G401 (cell line): ENCODE results near the gene IL1RAPL1. TPM values are rescaled to one million over a fixed set of nuclear protein-coding genes. Genes with fewer than 3 reads are reported as not detected.
A peak's percentile ranks its signal among the peaks of the same experiment; 100 is the strongest.

Experiments
- DNase-seq: peaks from one replicate; pipeline ENCODE4 v3.0.0-alpha.2; 2015; ENCODE audit warnings: low spot score
- in situ Hi-C: cut with HindIII; loops from 2 replicates; pipeline ENCODE4 v1.10.0; 2016; ENCODE audit warnings: low sequenced_read_pairs, mixed read lengths
- total RNA-seq: library from RNA; depleted of rRNA; stranded (reverse); fragments of >200 nt; shearing (Covaris generic); gene quantifications from 2 replicates; pipeline ENCODE4 v1.2.3, GENCODE V29; 2014; rRNA removed

Gene IL1RAPL1
- not detected in 2 replicates for total RNA-seq

- in situ Hi-C loops: no loop called here
- peak; percentile 85 for DNase-seq
These were observed at the start of gene IL1RAPL1 for GRCh38 chrX:28586981-28587551. IL1RAPL1 (plus strand) TSS chrX:28587446.

DNA sequence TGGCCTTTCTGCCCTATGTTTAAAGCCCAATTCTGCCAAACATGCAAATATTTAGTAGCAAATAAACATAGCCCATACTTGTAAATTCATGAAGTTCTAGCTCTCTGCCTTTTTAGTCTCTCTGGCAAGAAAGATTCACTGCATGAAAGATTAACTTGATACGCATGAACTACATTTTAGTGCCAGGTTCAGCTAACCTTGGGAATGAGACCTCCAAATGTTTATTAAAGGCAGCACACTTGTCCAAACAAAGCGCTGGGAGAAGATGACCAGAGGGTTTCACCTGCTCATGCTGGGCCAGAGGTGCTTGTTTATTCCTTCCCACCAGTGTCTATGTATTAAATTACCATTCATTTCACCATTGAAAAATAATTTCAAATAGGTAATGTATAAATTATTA is 44.5 kb upstream of the IL1RAPL1 start:
- in situ Hi-C loops: no loop called here
- no peak for DNase-seq

DNA sequence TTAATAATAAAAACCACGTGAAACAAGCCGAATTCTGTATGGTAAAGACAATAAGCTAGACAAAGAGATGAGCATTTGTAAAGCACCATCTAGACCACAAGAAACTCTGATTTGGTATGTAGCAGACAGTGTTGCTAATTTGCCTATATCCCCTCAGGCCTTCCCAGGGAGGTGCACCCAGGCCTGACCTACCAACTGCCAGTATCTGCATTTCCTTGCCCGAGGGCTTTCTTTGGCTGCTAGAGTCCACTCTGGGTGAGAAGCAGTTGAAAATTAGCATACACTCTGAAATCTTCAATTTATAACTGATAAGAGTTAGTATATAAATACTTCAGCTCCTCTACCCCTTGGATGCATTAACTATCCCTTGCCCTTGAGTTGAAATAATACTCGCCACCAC is 37.4 kb upstream of the IL1RAPL1 start:
- no peak for DNase-seq
- in situ Hi-C loops: no loop called here

DNA sequence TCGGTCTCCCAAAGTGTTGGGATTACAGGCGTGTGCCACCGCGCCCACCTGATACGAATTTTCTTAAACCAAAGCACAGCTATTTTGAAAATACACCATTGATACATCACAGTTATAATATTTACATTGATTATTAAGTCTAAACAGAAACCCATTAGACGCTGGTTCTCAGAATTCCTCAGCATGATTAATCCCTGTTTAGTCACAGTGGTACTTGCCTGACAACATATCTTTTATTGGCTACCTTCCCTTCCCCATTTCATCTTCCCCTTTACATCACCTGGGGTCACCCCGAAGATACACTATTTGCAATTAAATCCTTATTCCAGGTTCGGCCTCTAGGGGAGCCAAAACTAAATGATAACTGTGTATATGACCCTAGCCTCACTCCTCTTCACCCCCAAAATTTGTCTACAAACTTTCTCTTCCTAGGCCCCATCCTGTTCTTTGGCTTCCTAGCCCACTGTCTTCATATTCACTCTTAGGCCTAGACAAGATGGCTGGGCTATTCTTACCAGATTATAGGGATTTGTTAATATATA is 36.8 kb upstream of the IL1RAPL1 start:
- in situ Hi-C loops: no loop called here
- no peak for DNase-seq

DNA sequence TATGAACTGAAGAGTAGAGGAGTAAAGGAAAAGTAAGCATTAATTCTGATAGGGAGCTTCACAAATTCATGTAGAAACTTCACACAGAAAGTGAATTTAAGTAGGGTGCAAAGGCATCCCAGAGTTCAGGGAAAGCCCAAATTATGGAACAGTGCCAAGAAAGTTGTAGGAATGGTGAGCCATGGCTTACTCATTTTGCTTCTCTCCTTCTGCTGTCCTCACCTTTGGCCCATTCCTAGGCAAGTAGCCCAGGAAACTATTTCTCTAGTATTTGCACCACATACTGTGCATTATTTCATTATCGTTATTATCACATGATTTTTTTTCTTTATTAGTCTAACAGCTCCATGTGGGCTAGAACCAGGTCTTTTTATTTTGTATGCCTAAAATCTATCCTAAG is 34.9 kb upstream of the IL1RAPL1 start:
- in situ Hi-C loops: no loop called here
- DNase-seq: no peak

- no peak for DNase-seq
- in situ Hi-C loops: no loop called here
These were observed 34.1 kb upstream of the IL1RAPL1 start for GRCh38 chrX:28552882-28553829.

GRCh38 chrX:28576117-28576516 is 11.1 kb upstream of the IL1RAPL1 start:
- DNase-seq: no peak
- in situ Hi-C loops: no loop called here

DNA sequence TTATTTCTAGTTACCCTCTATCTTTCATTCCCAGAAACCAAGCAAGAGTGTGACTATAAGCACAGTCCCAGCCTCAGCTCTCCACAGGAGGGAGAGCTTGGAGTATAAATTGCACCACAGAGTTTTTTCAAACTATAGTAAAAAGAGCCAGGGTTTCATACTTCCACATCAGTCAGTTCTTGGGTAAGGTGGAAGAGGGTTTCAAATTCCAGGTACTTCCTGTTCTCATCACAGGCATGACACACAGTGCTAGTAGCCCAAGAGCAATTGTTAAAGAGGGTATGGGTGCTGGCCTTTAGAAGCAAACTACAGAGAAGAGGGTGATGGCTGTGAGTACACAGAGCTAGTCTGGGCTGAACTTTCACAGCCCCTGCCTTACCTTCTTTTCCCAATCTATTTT is 5.7 kb upstream of the IL1RAPL1 start:
- no peak for DNase-seq
- in situ Hi-C loops: no loop called here

GRCh38 chrX:28582511-28582910 is 4.7 kb upstream of the IL1RAPL1 start:
- no peak for DNase-seq
- in situ Hi-C loops: no loop called here

GRCh38 chrX:28584025-28584424 is 3.2 kb upstream of the IL1RAPL1 start:
- peak; percentile 29 for DNase-seq
- in situ Hi-C loops: no loop called here

DNA sequence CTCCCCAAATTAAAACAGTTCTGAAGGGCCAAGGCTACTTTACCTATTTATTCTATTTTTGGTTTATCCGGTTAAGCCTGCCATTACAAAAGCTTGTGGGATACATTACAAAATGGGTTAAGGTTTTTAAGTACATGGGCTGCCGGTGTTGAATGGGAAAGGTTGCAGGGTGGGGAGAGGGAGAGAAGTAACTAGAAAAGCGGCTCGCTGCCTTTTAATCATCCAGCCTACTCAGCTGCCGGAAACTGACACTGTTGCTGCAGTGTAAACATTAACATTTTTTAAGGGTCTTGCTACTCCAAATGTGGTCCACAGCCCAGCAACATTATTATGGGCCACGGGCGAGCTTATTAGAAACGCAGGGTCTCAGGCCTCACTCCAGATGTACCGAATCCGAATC is 1.5 kb upstream of the IL1RAPL1 start:
- in situ Hi-C loops: no loop called here
- DNase-seq: no peak

DNA sequence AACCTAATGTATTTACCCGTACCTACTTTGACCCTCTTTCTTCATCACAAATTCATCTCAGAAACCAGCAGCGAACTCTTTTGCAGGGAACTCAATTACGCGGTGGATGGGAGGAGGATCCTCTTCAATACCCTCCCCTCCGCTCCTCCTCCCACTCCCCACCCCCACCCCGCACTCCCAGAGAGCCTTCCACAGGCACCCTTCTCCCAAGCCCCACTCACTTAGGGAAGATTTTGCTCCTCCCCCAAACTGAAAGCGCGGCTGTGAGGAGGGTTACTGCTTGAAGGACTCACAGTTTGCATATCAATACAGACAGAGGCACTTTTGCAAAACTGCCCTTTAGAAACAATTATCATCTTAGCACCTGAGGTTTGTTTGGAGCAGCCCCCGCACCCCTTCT is 960 bp upstream of the IL1RAPL1 start:
- in situ Hi-C loops: no loop called here
- peak; percentile 55 for DNase-seq

GRCh38 chrX:28589046-28589445 is 1.8 kb downstream of the IL1RAPL1 start:
- DNase-seq: no peak
- in situ Hi-C loops: no loop called here

GRCh38 chrX:28590396-28590795 is 3.1 kb downstream of the IL1RAPL1 start:
- DNase-seq: peak; percentile 38
- in situ Hi-C loops: no loop called here

- DNase-seq: peak; percentile 16
- in situ Hi-C loops: no loop called here
These were observed 4.3 kb downstream of the IL1RAPL1 start for GRCh38 chrX:28591542-28591941.

DNA sequence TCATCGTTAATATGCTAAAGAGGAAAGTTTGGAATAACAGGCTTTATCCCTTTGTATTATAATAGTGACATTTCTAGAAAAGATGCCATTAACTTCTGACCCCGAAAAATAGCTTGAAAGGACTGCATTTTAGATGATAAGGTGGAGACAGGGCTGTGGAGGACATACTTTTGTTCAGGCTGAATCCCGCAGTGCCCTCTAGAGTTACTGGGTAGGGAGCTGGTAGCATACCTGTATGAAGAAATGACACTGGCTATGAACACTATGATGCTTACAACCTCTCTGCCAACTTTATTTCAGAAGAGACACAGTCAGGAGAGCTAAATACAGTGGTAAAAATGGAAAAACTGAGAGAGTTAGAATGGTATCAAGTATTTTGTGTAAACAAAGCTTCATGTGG is 8.1 kb downstream of the IL1RAPL1 start:
- no peak for DNase-seq
- in situ Hi-C loops: no loop called here

- no peak for DNase-seq
- in situ Hi-C loops: no loop called here
These were observed 12.7 kb downstream of the IL1RAPL1 start for GRCh38 chrX:28599957-28600356.

DNA sequence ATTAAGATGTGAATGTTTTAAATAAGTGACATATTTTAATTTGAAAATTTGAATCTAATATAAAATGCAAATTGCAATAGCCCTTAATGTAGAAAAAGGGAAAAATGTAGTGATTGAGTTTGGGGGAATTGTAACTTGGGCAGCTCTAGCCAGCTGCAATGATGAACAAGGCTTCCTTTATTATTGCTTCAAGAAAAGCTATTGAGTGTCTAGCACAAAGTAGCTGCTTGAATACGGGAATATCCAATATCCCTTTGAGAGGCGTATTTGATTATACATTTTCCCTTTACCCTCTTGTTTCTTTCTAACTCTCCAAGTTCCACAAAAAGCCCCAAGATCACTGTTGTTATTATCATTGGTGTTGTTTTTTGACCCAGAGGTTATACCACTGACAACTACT is 21.8 kb downstream of the IL1RAPL1 start:
- in situ Hi-C loops: no loop called here
- DNase-seq: no peak

DNA sequence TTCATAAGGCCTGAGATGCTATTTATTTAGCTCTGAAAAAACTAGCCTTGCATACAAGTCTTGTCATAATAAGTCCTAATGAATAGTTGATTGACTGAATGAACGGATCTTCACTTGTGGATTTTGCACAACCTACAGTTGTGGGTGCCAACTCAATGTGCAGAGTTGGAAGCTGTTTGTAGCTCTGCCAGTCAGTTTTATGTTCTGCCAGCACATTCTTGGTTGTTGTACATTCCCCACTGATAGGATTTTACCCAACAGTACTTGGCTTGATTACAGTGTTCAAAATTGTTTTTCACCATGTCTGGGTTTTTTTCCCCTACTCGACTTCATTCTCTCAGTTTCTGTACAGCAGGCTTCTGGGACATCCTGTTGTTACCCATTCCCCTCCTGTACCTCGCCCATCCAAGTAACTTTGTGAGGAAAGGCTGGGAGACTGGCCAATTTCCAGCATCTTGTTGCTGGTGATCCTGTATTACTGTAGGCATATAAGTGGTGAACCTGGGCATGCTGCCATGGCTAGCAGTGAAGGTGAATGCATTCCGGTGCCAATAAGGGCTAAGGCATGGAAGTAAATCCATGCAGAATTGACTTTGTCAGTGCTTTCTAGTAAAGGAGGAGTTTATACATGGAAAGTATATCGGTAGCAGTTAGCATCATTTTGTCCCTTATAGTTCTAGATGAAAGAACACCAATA is 22.8 kb downstream of the IL1RAPL1 start:
- in situ Hi-C loops: no loop called here

DNA sequence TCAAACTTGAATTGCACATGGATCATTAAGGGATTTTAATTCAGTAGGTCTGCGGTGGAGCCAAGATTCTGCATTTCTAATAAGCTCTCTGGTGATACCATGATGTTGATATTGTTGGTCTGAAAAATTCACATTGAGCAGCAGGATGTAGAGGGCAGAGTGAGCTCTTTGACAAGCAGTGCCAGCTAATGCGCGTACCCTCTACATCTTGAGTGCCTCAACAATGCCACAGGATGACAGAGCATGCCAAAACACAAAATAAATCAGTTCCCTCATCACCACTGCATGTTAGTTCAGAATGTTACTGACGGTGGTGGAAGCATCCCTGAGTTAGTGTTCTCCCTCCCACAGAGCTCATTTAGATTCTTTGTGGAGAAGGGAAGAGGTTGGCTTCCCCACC is 23.5 kb downstream of the IL1RAPL1 start:
- in situ Hi-C loops: no loop called here
- DNase-seq: no peak

More for the DNA sequence above, 22.8 kb downstream of the IL1RAPL1 start:
- peak; percentile 40 for DNase-seq
